Activated CD8-positive, alpha-beta T cell treated with anti-CD3 and anti-CD28 coated beads for 36 hours (primary cell): ENCODE measurements around the gene ZNF786. TPM values are rescaled to one million over a fixed set of nuclear protein-coding genes. Genes with fewer than 3 reads are reported as not detected.

Experiments used
- ATAC-seq: fragments of 200-7000 bp; cut with Tn5 transposase; one replicate; pipeline ENCODE4 v1.10.0; 2021; ENCODE audit warnings: mild to moderate bottlenecking, moderate library complexity
- CTCF ChIA-PET: fragments of 350-600 bp; sonication (Branson Sonifier 250); formaldehyde crosslinking; loops from one replicate; lab custom pipeline; 2021; ENCODE audit warnings: antibody characterized with exemption; lab: Charles Lee
- POLR2A ChIA-PET: fragments of 350-600 bp; sonication (Branson Sonifier 250); formaldehyde crosslinking; loops from one replicate; lab custom pipeline; 2021; ENCODE audit warnings: antibody characterized with exemption; lab: Charles Lee
- DNase-seq: peaks from one replicate; pipeline ENCODE4 v3.0.0-alpha.2; 2020
- H3K27ac Mint-ChIP-seq: one replicate; pipeline ENCODE4 v1.8.0; 2021; ENCODE audit warnings: mild to moderate bottlenecking, mixed read lengths
- H3K27me3 Mint-ChIP-seq: one replicate; pipeline ENCODE4 v1.8.0; 2021; ENCODE audit warnings: mixed read lengths
- H3K36me3 Mint-ChIP-seq: one replicate; pipeline ENCODE4 v1.8.0; 2021; ENCODE audit warnings: low read depth, mixed read lengths
- H3K4me1 Mint-ChIP-seq: one replicate; pipeline ENCODE4 v1.8.0; 2021; ENCODE audit warnings: low read depth, mixed read lengths
- H3K4me3 Mint-ChIP-seq: one replicate; pipeline ENCODE4 v1.8.0; 2021; ENCODE audit warnings: mild to moderate bottlenecking, moderate library complexity, mixed read lengths
- H3K9me3 Mint-ChIP-seq: one replicate; pipeline ENCODE4 v1.8.0; 2021; ENCODE audit warnings: mixed read lengths
- intact Hi-C: fragments of 100-400 bp; cut with micrococcal nuclease; formaldehyde crosslinking; loops from one replicate; pipeline ENCODE4 v1.10.0; 2022
- total RNA-seq, 2 experiments: library from RNA; stranded (reverse); gene quantifications; one replicate each; pipeline ENCODE4 v1.2.3, GENCODE V29; 2021
- TF ChIP-seq, protein P1 (sequence below): fragments of 200-600 bp; IDR thresholded peaks from one replicate; pipeline ENCODE4 v1.8.0; 2022; ENCODE audit warnings: antibody characterized with exemption, mild to moderate bottlenecking

Gene ZNF786
- total RNA-seq, 2 experiments from 2014 or later: 4.0 to 4.3 TPM

DNA sequence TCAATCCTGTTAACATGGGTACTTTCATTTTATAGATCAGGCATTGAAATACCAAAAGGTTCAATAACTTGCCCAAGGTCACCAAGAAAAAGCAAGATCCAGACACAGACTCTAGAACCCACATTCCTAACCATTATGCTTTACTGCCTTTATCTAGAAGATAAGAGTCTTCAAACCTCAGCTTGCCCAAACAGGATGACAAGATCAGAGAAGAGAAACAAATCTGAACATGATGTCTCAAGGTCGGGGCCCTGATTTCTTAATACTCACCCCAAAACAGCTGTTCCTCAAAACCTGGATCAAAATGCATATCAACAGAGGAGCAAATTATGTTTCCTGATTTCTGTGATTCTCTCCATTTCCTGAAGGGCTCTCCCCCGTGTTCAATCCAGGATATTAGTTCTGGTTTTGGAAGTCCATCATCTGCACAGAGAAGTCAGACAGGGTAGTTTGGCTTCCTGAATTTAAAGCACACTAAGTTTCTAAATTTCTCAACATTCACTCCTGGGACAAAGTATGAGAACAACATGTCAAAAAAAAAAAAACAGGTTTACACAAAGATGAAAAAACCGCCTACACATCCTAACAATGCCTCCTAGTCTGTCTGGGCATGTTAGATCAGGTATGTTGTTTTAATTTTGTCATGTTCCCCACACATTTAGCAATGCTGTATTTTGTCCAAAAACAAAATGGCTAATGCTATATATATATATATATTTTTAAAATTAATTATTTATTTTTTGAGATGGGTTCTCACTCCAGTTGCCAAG is 16.2 kb downstream of the ZNF786 start:
- Mint-ChIP-seq H3K4me3 (no peak overlapping the region), H3K27ac (peak overlapping the region; percentile 62), H3K4me1 (peaks cover 2% of the 10 kb centered on the region), H3K36me3 (peaks cover 26% of the 10 kb centered on the region), H3K9me3 (no peaks in the 10 kb centered on the region), H3K27me3 (no peaks in the 10 kb centered on the region)
- ChIA-PET CTCF (interaction anchor here (1.3 to 3.0 kb wide), 3 partner anchors 9 to 69 kb away, joined by 3 to 11 read pairs (median 11); no protein-coding TSS in a partner anchor), POLR2A (interaction anchor here (0.7 kb wide), 1 partner anchor 52 kb away, joined by 3 read pairs; no protein-coding TSS in a partner anchor)
- DNase-seq (no peak), ATAC-seq (no peak)
- intact Hi-C loops: no loop called here
- TF ChIP-seq, protein P1, sequence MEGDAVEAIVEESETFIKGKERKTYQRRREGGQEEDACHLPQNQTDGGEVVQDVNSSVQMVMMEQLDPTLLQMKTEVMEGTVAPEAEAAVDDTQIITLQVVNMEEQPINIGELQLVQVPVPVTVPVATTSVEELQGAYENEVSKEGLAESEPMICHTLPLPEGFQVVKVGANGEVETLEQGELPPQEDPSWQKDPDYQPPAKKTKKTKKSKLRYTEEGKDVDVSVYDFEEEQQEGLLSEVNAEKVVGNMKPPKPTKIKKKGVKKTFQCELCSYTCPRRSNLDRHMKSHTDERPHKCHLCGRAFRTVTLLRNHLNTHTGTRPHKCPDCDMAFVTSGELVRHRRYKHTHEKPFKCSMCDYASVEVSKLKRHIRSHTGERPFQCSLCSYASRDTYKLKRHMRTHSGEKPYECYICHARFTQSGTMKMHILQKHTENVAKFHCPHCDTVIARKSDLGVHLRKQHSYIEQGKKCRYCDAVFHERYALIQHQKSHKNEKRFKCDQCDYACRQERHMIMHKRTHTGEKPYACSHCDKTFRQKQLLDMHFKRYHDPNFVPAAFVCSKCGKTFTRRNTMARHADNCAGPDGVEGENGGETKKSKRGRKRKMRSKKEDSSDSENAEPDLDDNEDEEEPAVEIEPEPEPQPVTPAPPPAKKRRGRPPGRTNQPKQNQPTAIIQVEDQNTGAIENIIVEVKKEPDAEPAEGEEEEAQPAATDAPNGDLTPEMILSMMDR: no peak

GRCh38 chr7:149072438-149072775 is 18.1 kb downstream of the ZNF786 start:
- intact Hi-C loops: no loop called here
- ChIA-PET CTCF (interaction anchor here (1.5 to 3.7 kb wide), 3 partner anchors 65 to 74 kb away, joined by 6 to 11 read pairs (median 10); partner anchors contain the start of gene ZNF398), POLR2A (no interaction called here)
- TF ChIP-seq, protein P1: no peak
- Mint-ChIP-seq H3K9me3 (no peaks in the 10 kb centered on the region), H3K27ac (peak overlapping the region; percentile 52), H3K27me3 (no peaks in the 10 kb centered on the region), H3K36me3 (peaks cover 30% of the 10 kb centered on the region), H3K4me1 (peaks cover 2% of the 10 kb centered on the region), H3K4me3 (peak overlapping the region; percentile 52)
- ATAC-seq: no peak
- no peak for DNase-seq

DNA sequence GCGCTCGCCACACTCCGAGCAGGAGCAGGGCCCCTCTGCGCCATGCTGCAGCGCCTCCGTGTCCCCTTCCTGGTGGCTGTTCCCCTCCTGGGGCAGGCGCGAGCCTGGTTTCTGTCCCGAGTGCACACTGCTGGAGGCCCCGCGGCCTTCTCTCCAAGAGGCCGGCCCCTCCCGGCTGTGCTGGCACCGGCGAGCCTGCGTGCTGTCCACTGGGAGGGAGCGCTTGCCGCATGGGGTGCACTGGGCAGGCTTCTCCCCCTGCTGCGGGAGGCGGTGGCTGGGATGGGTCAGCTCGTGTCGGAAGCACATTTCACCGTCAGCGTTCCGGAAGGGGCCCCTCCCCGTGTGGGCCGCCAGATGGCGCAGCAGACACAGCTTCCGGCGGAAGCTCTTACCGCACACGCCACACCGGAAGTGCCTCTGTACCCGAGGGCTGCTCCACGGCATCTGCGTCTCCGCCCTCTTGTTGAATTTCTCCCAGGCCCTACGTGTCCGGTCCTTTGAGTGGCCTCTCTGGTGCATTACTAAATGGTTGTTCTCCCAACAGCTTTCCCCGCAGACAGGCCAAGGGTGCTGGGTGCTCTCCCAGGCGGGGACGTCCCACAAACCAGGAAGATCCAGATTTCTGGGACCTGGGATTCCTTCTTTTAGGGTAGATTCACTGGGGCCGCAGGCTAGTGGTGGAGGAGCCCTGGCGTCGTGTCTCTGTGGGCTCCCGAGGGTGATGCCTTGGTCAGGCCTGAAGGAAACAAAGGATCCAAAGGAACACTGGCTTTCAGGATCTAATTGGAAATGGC is 18.7 kb downstream of the ZNF786 start:
- DNase-seq (peak; percentile 63), ATAC-seq (peak; percentile 88)
- Mint-ChIP-seq H3K27ac (peak overlapping the region; percentile 75), H3K4me1 (peaks cover 2% of the 10 kb centered on the region), H3K9me3 (no peaks in the 10 kb centered on the region), H3K4me3 (peak overlapping the region; percentile 52), H3K36me3 (peaks cover 26% of the 10 kb centered on the region), H3K27me3 (no peaks in the 10 kb centered on the region)
- ChIA-PET CTCF (interaction anchor here (1.5 to 3.7 kb wide), 3 partner anchors 64 to 75 kb away, joined by 6 to 11 read pairs (median 10); partner anchors contain the start of gene ZNF398), POLR2A (interaction anchor here (2.0 kb wide), 1 partner anchor 45 kb away, joined by 7 read pairs; no protein-coding TSS in a partner anchor)
- intact Hi-C loops: no loop called here
- TF ChIP-seq, protein P1: no peak

DNA sequence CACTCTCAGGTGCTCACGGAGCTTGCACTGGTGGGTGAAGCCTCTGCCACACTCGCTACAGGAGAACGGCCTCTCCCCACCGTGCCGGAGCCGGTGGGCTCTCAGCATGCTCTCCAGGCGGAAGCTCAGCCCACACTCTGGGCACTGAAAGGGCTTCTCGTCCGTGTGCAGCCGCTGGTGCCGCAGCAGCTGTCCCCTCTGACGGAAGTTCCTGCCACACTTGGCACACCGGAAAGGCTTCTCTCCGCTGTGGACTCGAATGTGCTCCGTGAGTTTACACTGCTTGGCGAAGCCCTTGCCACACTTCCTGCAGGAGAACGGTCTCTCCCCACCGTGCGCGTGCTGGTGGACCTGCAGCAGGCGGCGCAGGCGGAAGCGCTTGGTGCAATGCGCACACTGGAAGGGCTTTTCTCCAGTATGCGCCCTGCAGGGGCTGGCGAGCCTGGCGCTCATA is 19.3 kb downstream of the ZNF786 start:
- ChIA-PET POLR2A (interaction anchor here (2.0 kb wide), 1 partner anchor 44 kb away, joined by 7 read pairs; no protein-coding TSS in a partner anchor), CTCF (interaction anchor here (1.3 to 3.7 kb wide), 4 partner anchors 64 to 76 kb away, joined by 4 to 11 read pairs (median 8); partner anchors contain the start of gene ZNF398)
- Mint-ChIP-seq H3K4me3 (no peak overlapping the region), H3K27ac (no peak overlapping the region), H3K27me3 (no peaks in the 10 kb centered on the region), H3K4me1 (peaks cover 2% of the 10 kb centered on the region), H3K9me3 (no peaks in the 10 kb centered on the region), H3K36me3 (peaks cover 24% of the 10 kb centered on the region)
- ATAC-seq (no peak), DNase-seq (no peak)
- TF ChIP-seq, protein P1: no peak
- intact Hi-C loops: no loop called here
